K562 (cell line): ENCODE results near the gene PCCA.

Experiments
- MAZ ChIP-seq, 2 experiments: fragments of 450-650 bp in 1 of 2; sonication (generic) in 1 of 2; formaldehyde crosslinking; IDR thresholded peaks in 1 of 2; conservative IDR thresholded peaks in 1 of 2; 2 replicates each; pipeline versions ENCODE4 v1.4.0 to v1.5.0; 2020; ENCODE audit warnings: mild to moderate bottlenecking in 1 of 2, missing genetic modification reagents in 1 of 2
- SNAPC5 ChIP-seq: fragments of 250-450 bp; sonication (Bioruptor Pico); IDR thresholded peaks from 2 replicates; pipeline ENCODE4 v1.8.0; 2021; ENCODE audit warnings: moderate library complexity, mild to moderate bottlenecking, inconsistent platforms
- YY1 ChIP-seq, 3 experiments: IDR thresholded peaks; 2 replicates each; pipeline ENCODE4 v1.6.1; 2011; ENCODE audit warnings: low read length in 2 of 3, mild to moderate bottlenecking in 2 of 3, moderate library complexity in 2 of 3, borderline replicate concordance in 1 of 3, control low read depth in 1 of 3, low read depth in 1 of 3; ENCODE audit not compliant: insufficient read depth in 3 of 3, insufficient replicate concordance in 2 of 3, control insufficient read depth in 1 of 3, insufficient read length in 1 of 3; ENCODE audit errors: extremely low read depth in 1 of 3
- ZNF318 ChIP-seq, 2 experiments: fragments of 450-650 bp; IDR thresholded peaks; 2 replicates each; pipeline ENCODE4 v1.6.1; 2016; ENCODE audit warnings: mild to moderate bottlenecking in 2 of 2, borderline replicate concordance in 1 of 2, low read depth in 1 of 2, moderate library complexity in 1 of 2

GRCh38 chr13:100541897-100542825 is 453.3 kb downstream of the PCCA start:
- no peak for TF ChIP-seq YY1 (IDR thresholded peaks at IDR 0.05; ENCODE audit: borderline replicate concordance in 1 of 3, control insufficient read depth in 1 of 3, extremely low read depth in 1 of 3, insufficient read depth in 3 of 3, insufficient read length in 1 of 3, insufficient replicate concordance in 2 of 3, low read depth in 1 of 3, low read length in 2 of 3)
- TF ChIP-seq MAZ (CRISPR knock-in tag; conservative IDR thresholded peaks at IDR 0.05 in 1 of 2, IDR thresholded peaks at IDR 0.05 in 1 of 2), result no peak
- TF ChIP-seq ZNF318 (IDR thresholded peaks at IDR 0.05; ENCODE audit: borderline replicate concordance in 1 of 2, low read depth in 1 of 2), result no peak
- no peak for TF ChIP-seq SNAPC5 (CRISPR knock-in tag)
